ENCODE data around the gene ETFA.

Gene ETFA

DNA sequence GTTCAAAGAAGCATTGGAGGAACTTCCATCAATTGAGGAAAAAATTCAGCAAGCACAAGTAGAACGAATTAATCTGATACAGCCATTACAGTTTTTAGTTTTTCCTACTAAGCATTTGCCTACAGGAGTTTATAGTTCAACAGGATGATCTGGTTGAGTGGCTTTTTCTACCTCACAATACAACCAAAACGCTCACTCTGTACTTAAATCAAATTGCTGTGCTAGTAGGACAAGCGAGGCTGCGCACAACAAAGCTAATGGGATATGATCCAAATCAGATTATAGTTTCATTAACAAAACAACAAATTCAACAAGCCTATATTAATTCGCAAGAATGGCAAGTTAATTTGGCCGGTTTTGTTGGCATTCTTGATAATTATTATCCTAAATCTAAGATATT, 44.2 kb downstream of the ETFA start:
- TF ChIP-seq TCF12 (IDR thresholded peaks at IDR 0.05; ENCODE audit: low read depth): no peak
- TF ChIP-seq TEAD4 (IDR thresholded peaks at IDR 0.05): no peak
- no peak for TF ChIP-seq CEBPB (IDR thresholded peaks at IDR 0.05)
- TF ChIP-seq TAF1 (IDR thresholded peaks at IDR 0.05; ENCODE audit: low read depth): no peak
- no peak for TF ChIP-seq CREB1 (IDR thresholded peaks at IDR 0.05; ENCODE audit: low read depth)
- TF ChIP-seq EP300 (IDR thresholded peaks at IDR 0.05; ENCODE audit: borderline replicate concordance): no peak
- no peak for TF ChIP-seq EGR1 (IDR thresholded peaks at IDR 0.05)
- TF ChIP-seq, protein P1, sequence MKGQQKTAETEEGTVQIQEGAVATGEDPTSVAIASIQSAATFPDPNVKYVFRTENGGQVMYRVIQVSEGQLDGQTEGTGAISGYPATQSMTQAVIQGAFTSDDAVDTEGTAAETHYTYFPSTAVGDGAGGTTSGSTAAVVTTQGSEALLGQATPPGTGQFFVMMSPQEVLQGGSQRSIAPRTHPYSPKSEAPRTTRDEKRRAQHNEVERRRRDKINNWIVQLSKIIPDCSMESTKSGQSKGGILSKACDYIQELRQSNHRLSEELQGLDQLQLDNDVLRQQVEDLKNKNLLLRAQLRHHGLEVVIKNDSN (IDR thresholded peaks at IDR 0.05): no peak
- TF ChIP-seq RAD21 (IDR thresholded peaks at IDR 0.05; ENCODE audit: low read depth): no peak
- TF ChIP-seq NFIC (IDR thresholded peaks at IDR 0.05): no peak
- no peak for TF ChIP-seq YY1 (IDR thresholded peaks at IDR 0.05; ENCODE audit: low read depth)
- TF ChIP-seq FOXM1 (IDR thresholded peaks at IDR 0.05; ENCODE audit: borderline replicate concordance, low read depth): no peak
- TF ChIP-seq MAX (IDR thresholded peaks at IDR 0.05): no peak
- TF ChIP-seq, protein P2, sequence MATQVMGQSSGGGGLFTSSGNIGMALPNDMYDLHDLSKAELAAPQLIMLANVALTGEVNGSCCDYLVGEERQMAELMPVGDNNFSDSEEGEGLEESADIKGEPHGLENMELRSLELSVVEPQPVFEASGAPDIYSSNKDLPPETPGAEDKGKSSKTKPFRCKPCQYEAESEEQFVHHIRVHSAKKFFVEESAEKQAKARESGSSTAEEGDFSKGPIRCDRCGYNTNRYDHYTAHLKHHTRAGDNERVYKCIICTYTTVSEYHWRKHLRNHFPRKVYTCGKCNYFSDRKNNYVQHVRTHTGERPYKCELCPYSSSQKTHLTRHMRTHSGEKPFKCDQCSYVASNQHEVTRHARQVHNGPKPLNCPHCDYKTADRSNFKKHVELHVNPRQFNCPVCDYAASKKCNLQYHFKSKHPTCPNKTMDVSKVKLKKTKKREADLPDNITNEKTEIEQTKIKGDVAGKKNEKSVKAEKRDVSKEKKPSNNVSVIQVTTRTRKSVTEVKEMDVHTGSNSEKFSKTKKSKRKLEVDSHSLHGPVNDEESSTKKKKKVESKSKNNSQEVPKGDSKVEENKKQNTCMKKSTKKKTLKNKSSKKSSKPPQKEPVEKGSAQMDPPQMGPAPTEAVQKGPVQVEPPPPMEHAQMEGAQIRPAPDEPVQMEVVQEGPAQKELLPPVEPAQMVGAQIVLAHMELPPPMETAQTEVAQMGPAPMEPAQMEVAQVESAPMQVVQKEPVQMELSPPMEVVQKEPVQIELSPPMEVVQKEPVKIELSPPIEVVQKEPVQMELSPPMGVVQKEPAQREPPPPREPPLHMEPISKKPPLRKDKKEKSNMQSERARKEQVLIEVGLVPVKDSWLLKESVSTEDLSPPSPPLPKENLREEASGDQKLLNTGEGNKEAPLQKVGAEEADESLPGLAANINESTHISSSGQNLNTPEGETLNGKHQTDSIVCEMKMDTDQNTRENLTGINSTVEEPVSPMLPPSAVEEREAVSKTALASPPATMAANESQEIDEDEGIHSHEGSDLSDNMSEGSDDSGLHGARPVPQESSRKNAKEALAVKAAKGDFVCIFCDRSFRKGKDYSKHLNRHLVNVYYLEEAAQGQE (IDR thresholded peaks at IDR 0.05; ENCODE audit: low read depth): no peak
- TF ChIP-seq ZBTB7A (IDR thresholded peaks at IDR 0.05; ENCODE audit: low read depth): no peak

GRCh38 chr15:76265769-76266168, 45.5 kb downstream of the ETFA start:
- TF ChIP-seq CEBPB (IDR thresholded peaks at IDR 0.05): peak; percentile 67; the same call in 1 of the 2 replicates
- peak; percentile 32; the same call in 1 of the 2 replicates for TF ChIP-seq EP300 (IDR thresholded peaks at IDR 0.05; ENCODE audit: borderline replicate concordance)
- TF ChIP-seq RAD21 (IDR thresholded peaks at IDR 0.05; ENCODE audit: low read depth): peak; percentile 5; the same call in 1 of the 2 replicates
- TF ChIP-seq FOXM1 (IDR thresholded peaks at IDR 0.05; ENCODE audit: borderline replicate concordance, low read depth): peak; percentile 29; the same call in 1 of the 2 replicates
- peak; percentile 92 for TF ChIP-seq NFIC (IDR thresholded peaks at IDR 0.05)
- peak; percentile 45; the same call in 1 of the 2 replicates for TF ChIP-seq TCF12 (IDR thresholded peaks at IDR 0.05; ENCODE audit: low read depth)
- peak; percentile 58 for TF ChIP-seq YY1 (IDR thresholded peaks at IDR 0.05; ENCODE audit: low read depth)

DNA sequence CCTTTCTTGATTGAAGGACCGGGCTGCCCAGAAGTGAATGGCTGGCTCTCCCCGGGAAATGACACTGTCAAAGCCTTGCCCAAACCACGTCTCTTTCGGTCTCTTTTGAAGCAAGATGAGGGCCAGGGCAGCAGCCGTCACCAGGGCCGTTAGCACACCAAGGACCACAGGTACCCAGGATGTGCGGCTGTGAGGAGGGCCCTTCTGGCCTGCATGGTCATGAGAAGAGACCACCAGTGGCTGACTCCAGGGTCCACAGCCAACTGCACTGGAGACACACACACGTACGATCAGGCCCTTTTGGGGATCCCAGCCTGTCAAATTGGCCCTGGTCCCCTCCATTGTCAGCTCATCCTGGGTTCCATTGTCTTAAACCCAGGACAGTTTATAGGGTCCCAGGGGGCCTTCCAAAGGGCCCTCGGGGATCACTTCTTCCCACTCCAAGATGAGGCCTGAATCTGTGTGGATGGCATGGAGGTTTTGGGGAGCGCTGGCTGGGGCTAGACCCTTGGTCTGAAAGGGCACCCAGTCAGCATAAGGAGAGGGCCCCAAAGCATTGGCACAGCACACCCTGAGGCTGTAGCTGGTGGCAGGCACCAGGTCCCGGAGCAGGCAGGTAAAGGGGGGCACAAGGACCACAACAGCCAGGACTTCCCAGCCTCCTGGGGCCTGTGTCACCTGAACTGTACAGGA, 50.9 kb downstream of the ETFA start:
- TF ChIP-seq TCF12 (IDR thresholded peaks at IDR 0.05; ENCODE audit: low read depth) (no peak), NFIC (IDR thresholded peaks at IDR 0.05) (no peak), YY1 (IDR thresholded peaks at IDR 0.05; ENCODE audit: low read depth) (no peak), CREB1 (IDR thresholded peaks at IDR 0.05; ENCODE audit: low read depth) (no peak), FOXM1 (IDR thresholded peaks at IDR 0.05; ENCODE audit: borderline replicate concordance, low read depth) (no peak), CEBPB (IDR thresholded peaks at IDR 0.05) (no peak), TAF1 (IDR thresholded peaks at IDR 0.05; ENCODE audit: low read depth) (no peak), MAX (IDR thresholded peaks at IDR 0.05) (no peak), TEAD4 (IDR thresholded peaks at IDR 0.05) (no peak), RAD21 (IDR thresholded peaks at IDR 0.05; ENCODE audit: low read depth) (no peak), ZBTB7A (IDR thresholded peaks at IDR 0.05; ENCODE audit: low read depth) (no peak), EGR1 (IDR thresholded peaks at IDR 0.05) (no peak), EP300 (IDR thresholded peaks at IDR 0.05; ENCODE audit: borderline replicate concordance) (no peak)
- TF ChIP-seq, protein P2 (IDR thresholded peaks at IDR 0.05; ENCODE audit: low read depth): no peak
- TF ChIP-seq, protein P1 (IDR thresholded peaks at IDR 0.05): no peak

GRCh38 chr15:76259392-76259791, 51.9 kb downstream of the ETFA start:
- no peak for TF ChIP-seq EGR1 (IDR thresholded peaks at IDR 0.05)
- no peak for TF ChIP-seq FOXM1 (IDR thresholded peaks at IDR 0.05; ENCODE audit: borderline replicate concordance, low read depth)
- TF ChIP-seq EP300 (IDR thresholded peaks at IDR 0.05; ENCODE audit: borderline replicate concordance): no peak
- no peak for TF ChIP-seq TCF12 (IDR thresholded peaks at IDR 0.05; ENCODE audit: low read depth)
- no peak for TF ChIP-seq YY1 (IDR thresholded peaks at IDR 0.05; ENCODE audit: low read depth)
- no peak for TF ChIP-seq TEAD4 (IDR thresholded peaks at IDR 0.05)
- TF ChIP-seq NFIC (IDR thresholded peaks at IDR 0.05): no peak
- TF ChIP-seq, protein P1 (IDR thresholded peaks at IDR 0.05): no peak
- no peak for TF ChIP-seq CEBPB (IDR thresholded peaks at IDR 0.05)
- TF ChIP-seq, protein P2 (IDR thresholded peaks at IDR 0.05; ENCODE audit: low read depth): no peak
- no peak for TF ChIP-seq TAF1 (IDR thresholded peaks at IDR 0.05; ENCODE audit: low read depth)
